ENCODE data around the gene RHOH. TPM values are rescaled to one million over a fixed set of nuclear protein-coding genes. Genes with fewer than 3 reads are reported as not detected.
A peak's percentile ranks its signal among the peaks of the same experiment; 100 is the strongest.
"Not testable (repeated sequence)": the region's sequence is repeated elsewhere in the genome, so short reads cannot be mapped to it uniquely, and the experiment has no call there.

Gene RHOH
- total and polyA plus RNA-seq, 2 donors, result 71.2 to 109 TPM

DNA sequence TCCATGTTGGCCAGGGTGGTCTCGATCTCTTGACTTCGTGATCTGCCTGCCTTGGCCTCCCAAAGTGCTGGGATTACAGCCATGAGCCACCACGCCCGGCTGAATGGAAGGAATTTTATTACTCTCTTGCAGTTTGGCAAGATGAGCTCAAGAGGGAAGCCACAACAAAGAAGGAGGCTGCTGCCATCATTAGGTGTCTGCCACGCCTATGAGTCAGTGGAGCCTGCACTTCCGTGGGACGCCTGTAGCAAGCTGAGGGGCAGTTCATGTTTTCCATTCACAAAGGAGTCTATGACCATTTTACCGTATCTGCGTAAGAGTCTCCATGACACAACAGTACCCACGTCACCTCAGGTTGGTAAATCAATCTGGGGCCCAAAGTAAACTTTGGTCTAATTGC lies 87.1 kb downstream of the RHOH start:
- peak in 1 of 9 donors; percentile 60 for DNase-seq (ENCODE audit: low read depth in 6 of 9, low spot score in 9 of 9)

DNA sequence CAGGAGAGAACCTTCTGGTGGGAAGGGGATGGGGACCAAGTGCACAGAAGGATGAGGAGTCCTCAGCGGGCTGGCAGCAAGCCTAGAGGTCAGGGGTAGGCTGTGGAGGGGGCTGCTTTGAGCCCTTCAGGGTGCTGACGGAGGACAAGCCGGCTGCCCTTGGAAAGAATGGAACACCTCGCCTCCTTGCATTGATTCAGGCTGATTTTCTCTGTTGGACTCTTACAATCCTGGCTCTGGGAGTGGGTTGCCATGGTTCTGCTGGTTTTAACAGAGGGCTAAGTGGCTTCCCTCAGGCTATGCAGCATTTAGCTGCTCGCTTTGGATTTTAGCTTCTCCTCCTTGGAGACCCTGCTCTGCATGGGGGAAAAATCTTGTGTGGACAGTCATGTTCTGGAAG lies 88.9 kb downstream of the RHOH start:
- WGBS, result 98% methylated on average over 5 of the region's 5 CpGs
- H3K4me1 ChIP-seq (ENCODE audit: control insufficient read depth in 2 of 2, insufficient read depth in 2 of 2, low read length in 2 of 2), result peaks cover 22 to 42% of the 10 kb centered on the region in 2 donors

More for the DNA sequence above, 87.1 kb downstream of the RHOH start:
- Histone ChIP-seq H3K36me3 (ENCODE audit: control insufficient read depth in 2 of 2, insufficient read depth in 2 of 2, low read length in 1 of 2) (no peaks in the 10 kb centered on the region), H3K4me1 (ENCODE audit: control insufficient read depth in 2 of 2, insufficient read depth in 2 of 2, low read length in 2 of 2) (peaks cover 9 to 26% of the 10 kb centered on the region in 2 donors), H3K9me3 (ENCODE audit: control insufficient read depth in 2 of 2, insufficient read depth in 1 of 2, low read length in 1 of 2) (peaks cover 0 to 4% of the 10 kb centered on the region in 2 donors), H3K27me3 (ENCODE audit: control insufficient read depth in 2 of 2, insufficient read depth in 1 of 2, low read length in 1 of 2) (no peaks in the 10 kb centered on the region), H3K4me3 (ENCODE audit: low read length in 2 of 2) (no peak overlapping the region), H3K27ac (ENCODE audit: low read depth in 1 of 2, low read length in 1 of 2) (peak overlapping the region in 1 of 2 donors; percentile 37)
- WGBS, result 63% methylated on average over 10 of the region's 10 CpGs

DNA sequence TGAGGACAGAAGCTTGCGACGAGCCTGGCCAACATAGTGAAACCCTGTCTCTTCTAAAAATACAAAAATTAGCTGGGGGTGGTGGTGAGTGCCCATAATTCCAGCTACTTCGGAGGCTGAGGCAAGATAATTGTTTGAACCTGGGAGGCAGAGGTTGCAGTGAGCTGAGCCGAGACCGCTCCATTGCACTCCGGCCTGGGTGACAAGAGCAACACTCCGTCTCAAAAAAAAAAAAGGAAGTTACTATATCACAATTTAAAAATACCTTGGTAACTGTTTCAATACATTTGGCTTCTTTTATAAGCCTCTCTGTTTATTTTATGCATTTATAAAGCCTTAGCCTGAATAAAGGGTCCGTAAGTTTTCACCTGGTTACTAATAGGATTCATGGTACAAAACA lies 91.7 kb downstream of the RHOH start:
- no peak overlapping the region for H3K27ac ChIP-seq (ENCODE audit: low read depth in 1 of 2, low read length in 1 of 2)
- H3K4me1 ChIP-seq (ENCODE audit: control insufficient read depth in 2 of 2, insufficient read depth in 2 of 2, low read length in 2 of 2), result peaks cover 24 to 46% of the 10 kb centered on the region in 2 donors
- H3K9me3 ChIP-seq (ENCODE audit: control insufficient read depth in 2 of 2, insufficient read depth in 1 of 2, low read length in 1 of 2), result no peaks in the 10 kb centered on the region
- H3K4me3 ChIP-seq (ENCODE audit: low read length in 2 of 2), result no peak overlapping the region
- 80% methylated on average over 8 of the region's 8 CpGs for WGBS
- H3K36me3 ChIP-seq (ENCODE audit: control insufficient read depth in 2 of 2, insufficient read depth in 2 of 2, low read length in 1 of 2), result no peaks in the 10 kb centered on the region
- no peak for DNase-seq (ENCODE audit: low read depth in 6 of 9, low spot score in 9 of 9)
- no peaks in the 10 kb centered on the region for H3K27me3 ChIP-seq (ENCODE audit: control insufficient read depth in 2 of 2, insufficient read depth in 1 of 2, low read length in 1 of 2)

More for the DNA sequence above, 88.9 kb downstream of the RHOH start:
- no peaks in the 10 kb centered on the region for H3K36me3 ChIP-seq (ENCODE audit: control insufficient read depth in 2 of 2, insufficient read depth in 2 of 2, low read length in 1 of 2)
- H3K4me3 ChIP-seq (ENCODE audit: low read length in 2 of 2), result no peak overlapping the region
- H3K9me3 ChIP-seq (ENCODE audit: control insufficient read depth in 2 of 2, insufficient read depth in 1 of 2, low read length in 1 of 2), result no peaks in the 10 kb centered on the region
- no peak overlapping the region for H3K27ac ChIP-seq (ENCODE audit: low read depth in 1 of 2, low read length in 1 of 2)
- no peak for DNase-seq (ENCODE audit: low read depth in 6 of 9, low spot score in 9 of 9)
- no peaks in the 10 kb centered on the region for H3K27me3 ChIP-seq (ENCODE audit: control insufficient read depth in 2 of 2, insufficient read depth in 1 of 2, low read length in 1 of 2)

DNA sequence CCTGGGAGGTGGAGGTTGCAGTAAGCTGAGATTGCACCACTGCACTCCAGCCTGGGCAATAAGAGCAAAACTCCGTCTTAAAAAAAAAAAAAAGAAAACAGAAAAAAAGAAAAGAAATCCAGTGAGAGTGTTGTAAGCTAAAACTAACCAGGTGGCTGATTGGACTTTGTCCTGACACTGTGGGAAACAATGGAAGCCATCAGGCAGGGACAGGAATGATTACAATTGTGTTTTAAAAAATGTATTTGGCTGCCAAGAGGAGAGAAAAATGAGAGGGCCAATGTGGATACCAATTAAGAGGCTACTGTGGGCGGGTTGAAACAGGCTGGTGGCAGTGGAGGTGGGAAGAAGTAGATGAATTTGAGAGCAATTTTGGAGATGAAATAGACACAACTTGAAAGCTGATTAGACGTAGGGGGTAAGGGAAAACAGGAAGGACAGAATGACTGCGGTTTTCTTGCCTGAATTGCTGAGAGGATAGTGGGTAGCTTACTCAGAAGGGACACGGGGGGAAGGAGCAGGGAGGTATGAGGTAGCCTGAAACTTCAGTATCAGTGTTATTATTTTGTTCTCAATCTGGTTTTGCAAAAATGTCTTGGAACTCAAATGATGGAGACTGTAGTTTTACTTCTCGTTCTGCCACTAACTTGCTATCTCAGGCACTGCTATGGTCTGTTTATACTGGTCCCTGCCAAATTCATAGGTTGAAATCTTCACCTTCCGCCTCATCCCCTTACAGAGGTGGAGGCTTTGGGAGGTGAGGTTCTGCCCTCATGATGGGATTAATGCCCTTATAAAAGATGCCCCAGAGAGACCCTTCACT lies 92.7 kb downstream of the RHOH start:
- peak in 1 of 9 donors; percentile 58 for DNase-seq (ENCODE audit: low read depth in 6 of 9, low spot score in 9 of 9)
- 26% methylated on average over 7 of the region's 7 CpGs for WGBS
- H3K27me3 ChIP-seq (ENCODE audit: control insufficient read depth in 2 of 2, insufficient read depth in 1 of 2, low read length in 1 of 2), result no peaks in the 10 kb centered on the region
- peak overlapping the region; percentile 65 to 70 for H3K27ac ChIP-seq (ENCODE audit: low read depth in 1 of 2, low read length in 1 of 2)
- no peak overlapping the region for H3K4me3 ChIP-seq (ENCODE audit: low read length in 2 of 2)
- no peaks in the 10 kb centered on the region for H3K36me3 ChIP-seq (ENCODE audit: control insufficient read depth in 2 of 2, insufficient read depth in 2 of 2, low read length in 1 of 2)
- peaks cover 20 to 36% of the 10 kb centered on the region in 2 donors for H3K4me1 ChIP-seq (ENCODE audit: control insufficient read depth in 2 of 2, insufficient read depth in 2 of 2, low read length in 2 of 2)
- H3K9me3 ChIP-seq (ENCODE audit: control insufficient read depth in 2 of 2, insufficient read depth in 1 of 2, low read length in 1 of 2), result peaks cover 0 to 3% of the 10 kb centered on the region in 2 donors

DNA sequence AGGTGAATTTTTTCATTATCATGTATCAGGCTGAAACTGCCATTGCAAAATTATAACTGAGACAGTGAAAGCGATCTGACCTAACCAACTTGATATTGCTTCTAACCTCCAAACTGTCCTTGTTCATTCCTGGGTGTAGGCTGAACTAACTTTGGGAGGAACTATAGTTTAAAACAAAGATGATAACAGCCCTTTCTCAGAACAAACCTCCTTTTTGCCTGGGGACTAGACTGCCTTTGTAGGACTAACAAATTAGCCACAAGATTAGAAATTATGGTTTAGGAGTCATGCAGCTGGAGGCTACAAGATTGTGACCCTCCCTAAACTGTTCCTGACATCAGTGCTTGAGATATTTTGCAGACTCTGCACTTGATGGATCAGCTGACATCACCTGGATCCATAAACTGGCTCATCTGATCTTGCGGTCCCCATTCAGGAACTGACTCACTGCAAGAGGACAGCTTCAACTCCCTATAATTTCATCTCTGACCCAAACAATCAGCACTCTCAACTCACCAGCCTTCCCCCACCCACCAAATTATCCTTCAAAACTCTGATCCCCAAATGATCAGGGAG lies 93.9 kb downstream of the RHOH start:
- DNase-seq (ENCODE audit: low read depth in 6 of 9, low spot score in 9 of 9); H3K27me3 ChIP-seq (ENCODE audit: control insufficient read depth in 2 of 2, insufficient read depth in 1 of 2, low read length in 1 of 2); H3K36me3 ChIP-seq (ENCODE audit: control insufficient read depth in 2 of 2, insufficient read depth in 2 of 2, low read length in 1 of 2); H3K4me3 ChIP-seq (ENCODE audit: low read length in 2 of 2); H3K27ac ChIP-seq (ENCODE audit: low read depth in 1 of 2, low read length in 1 of 2): not testable (repeated sequence)
- peaks cover 2 to 12% of the 10 kb centered on the region in 2 donors for H3K9me3 ChIP-seq (ENCODE audit: control insufficient read depth in 2 of 2, insufficient read depth in 1 of 2, low read length in 1 of 2)
- peaks cover 20 to 35% of the 10 kb centered on the region in 2 donors for H3K4me1 ChIP-seq (ENCODE audit: control insufficient read depth in 2 of 2, insufficient read depth in 2 of 2, low read length in 2 of 2)
- WGBS, result 74% methylated on average over 2 of the region's 2 CpGs

DNA sequence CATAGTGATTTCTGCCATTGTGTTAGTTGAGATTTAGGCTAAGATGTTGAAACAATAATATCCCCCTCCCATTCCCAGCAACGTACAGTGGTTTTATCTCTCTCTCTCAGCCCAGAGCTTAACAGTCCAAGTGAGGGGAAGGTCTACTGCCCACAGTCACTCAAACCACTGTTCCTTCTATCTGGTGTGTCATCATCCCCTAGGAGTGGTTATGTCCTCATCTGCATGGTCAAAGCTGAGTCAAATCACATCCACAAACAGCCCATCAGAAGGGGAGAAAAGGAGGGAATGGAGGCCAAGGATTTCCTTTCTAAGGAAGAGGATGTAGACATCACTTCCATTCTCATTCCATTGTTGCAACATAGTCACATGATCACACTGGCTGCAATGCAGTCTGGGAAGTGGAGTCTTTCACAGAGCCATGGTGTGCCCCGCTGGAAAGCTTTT lies 95.5 kb downstream of the RHOH start:
- Histone ChIP-seq H3K36me3 (ENCODE audit: control insufficient read depth in 2 of 2, insufficient read depth in 2 of 2, low read length in 1 of 2) (no peaks in the 10 kb centered on the region), H3K27me3 (ENCODE audit: control insufficient read depth in 2 of 2, insufficient read depth in 1 of 2, low read length in 1 of 2) (no peaks in the 10 kb centered on the region), H3K4me1 (ENCODE audit: control insufficient read depth in 2 of 2, insufficient read depth in 2 of 2, low read length in 2 of 2) (peaks cover 20 to 40% of the 10 kb centered on the region in 2 donors), H3K9me3 (ENCODE audit: control insufficient read depth in 2 of 2, insufficient read depth in 1 of 2, low read length in 1 of 2) (peaks cover 2 to 18% of the 10 kb centered on the region in 2 donors), H3K27ac (ENCODE audit: low read depth in 1 of 2, low read length in 1 of 2) (no peak overlapping the region), H3K4me3 (ENCODE audit: low read length in 2 of 2) (no peak overlapping the region)
- DNase-seq (ENCODE audit: low read depth in 6 of 9, low spot score in 9 of 9), result no peak
- 94% methylated on average over 2 of the region's 2 CpGs for WGBS

DNA sequence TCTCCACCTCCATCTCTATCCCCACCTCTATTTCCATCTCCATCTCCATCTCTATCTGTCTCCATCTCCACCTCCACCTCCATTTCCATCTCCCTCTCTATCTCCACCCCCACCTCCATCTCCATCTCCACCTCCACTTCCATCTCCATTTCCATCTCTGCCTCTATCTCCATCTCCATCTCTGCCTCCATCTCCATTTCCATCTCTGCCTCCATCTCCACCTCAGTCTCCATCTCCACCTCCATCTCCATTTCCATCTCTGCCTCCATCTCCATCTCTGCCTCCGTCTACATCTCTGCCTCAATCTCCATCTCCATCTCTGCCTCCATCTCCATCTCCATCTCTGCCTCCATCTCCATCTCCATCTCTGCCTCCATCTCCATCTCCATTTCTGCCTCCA lies 97.5 kb downstream of the RHOH start:
- Histone ChIP-seq H3K36me3 (ENCODE audit: control insufficient read depth in 2 of 2, insufficient read depth in 2 of 2, low read length in 1 of 2) (no peaks in the 10 kb centered on the region), H3K4me1 (ENCODE audit: control insufficient read depth in 2 of 2, insufficient read depth in 2 of 2, low read length in 2 of 2) (peaks cover 30 to 44% of the 10 kb centered on the region in 2 donors), H3K27ac (ENCODE audit: low read depth in 1 of 2, low read length in 1 of 2) (no peak overlapping the region), H3K9me3 (ENCODE audit: control insufficient read depth in 2 of 2, insufficient read depth in 1 of 2, low read length in 1 of 2) (peaks cover 2 to 18% of the 10 kb centered on the region in 2 donors), H3K4me3 (ENCODE audit: low read length in 2 of 2) (no peak overlapping the region), H3K27me3 (ENCODE audit: control insufficient read depth in 2 of 2, insufficient read depth in 1 of 2, low read length in 1 of 2) (no peaks in the 10 kb centered on the region)
- no peak for DNase-seq (ENCODE audit: low read depth in 6 of 9, low spot score in 9 of 9)
- WGBS, result 96% methylated on average over 1 of the region's 1 CpG

DNA sequence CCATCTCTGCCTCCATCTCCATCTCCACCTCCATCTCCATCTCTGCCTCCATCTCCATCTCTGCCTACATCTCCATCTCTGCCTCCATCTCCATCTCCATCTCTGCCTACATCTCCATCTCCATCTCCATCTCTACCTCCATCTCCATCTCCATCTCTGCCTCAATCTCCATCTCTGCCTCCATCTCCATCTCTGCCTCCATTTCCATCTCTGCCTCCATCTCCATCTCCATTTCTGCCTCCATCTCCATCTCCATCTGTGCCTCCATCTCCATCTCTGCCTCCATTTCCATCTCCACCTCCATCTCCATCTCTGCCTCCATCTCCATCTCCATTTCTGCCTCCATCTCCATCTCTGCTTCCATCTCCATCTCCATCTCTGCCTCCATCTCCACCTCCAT lies 98.2 kb downstream of the RHOH start:
- Histone ChIP-seq H3K9me3 (ENCODE audit: control insufficient read depth in 2 of 2, insufficient read depth in 1 of 2, low read length in 1 of 2) (peaks cover 2 to 18% of the 10 kb centered on the region in 2 donors), H3K4me1 (ENCODE audit: control insufficient read depth in 2 of 2, insufficient read depth in 2 of 2, low read length in 2 of 2) (peaks cover 30 to 44% of the 10 kb centered on the region in 2 donors)
- not testable (repeated sequence) for H3K36me3 ChIP-seq (ENCODE audit: control insufficient read depth in 2 of 2, insufficient read depth in 2 of 2, low read length in 1 of 2); H3K27me3 ChIP-seq (ENCODE audit: control insufficient read depth in 2 of 2, insufficient read depth in 1 of 2, low read length in 1 of 2); H3K4me3 ChIP-seq (ENCODE audit: low read length in 2 of 2); DNase-seq (ENCODE audit: low read depth in 6 of 9, low spot score in 9 of 9); H3K27ac ChIP-seq (ENCODE audit: low read depth in 1 of 2, low read length in 1 of 2)

DNA sequence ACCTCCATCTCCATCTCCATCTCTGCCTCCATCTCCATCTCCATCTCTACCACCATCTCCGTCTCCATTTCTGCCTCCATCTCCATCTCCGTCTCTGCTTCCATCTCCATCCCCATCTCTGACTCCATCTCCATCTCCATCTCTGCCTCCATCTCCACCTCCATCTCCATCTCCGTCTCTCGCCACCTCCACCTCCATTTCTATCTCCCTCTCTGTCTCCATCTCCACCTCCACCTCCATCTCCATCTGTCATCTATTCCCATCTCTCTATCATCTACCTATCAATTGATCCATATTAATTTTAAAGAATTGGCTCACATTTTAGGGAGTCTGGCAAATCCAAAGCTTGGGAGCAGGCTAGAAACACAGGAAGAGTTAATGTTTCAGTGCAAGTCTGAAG lies 98.7 kb downstream of the RHOH start:
- Histone ChIP-seq H3K36me3 (ENCODE audit: control insufficient read depth in 2 of 2, insufficient read depth in 2 of 2, low read length in 1 of 2) (no peaks in the 10 kb centered on the region), H3K4me1 (ENCODE audit: control insufficient read depth in 2 of 2, insufficient read depth in 2 of 2, low read length in 2 of 2) (peaks cover 30 to 44% of the 10 kb centered on the region in 2 donors), H3K9me3 (ENCODE audit: control insufficient read depth in 2 of 2, insufficient read depth in 1 of 2, low read length in 1 of 2) (peaks cover 2 to 18% of the 10 kb centered on the region in 2 donors), H3K4me3 (ENCODE audit: low read length in 2 of 2) (no peak overlapping the region), H3K27me3 (ENCODE audit: control insufficient read depth in 2 of 2, insufficient read depth in 1 of 2, low read length in 1 of 2) (no peaks in the 10 kb centered on the region), H3K27ac (ENCODE audit: low read depth in 1 of 2, low read length in 1 of 2) (no peak overlapping the region)
- 98% methylated on average over 4 of the region's 4 CpGs for WGBS
- no peak for DNase-seq (ENCODE audit: low read depth in 6 of 9, low spot score in 9 of 9)

Measured in thymus (tissue), 11 donors.